Tibial artery (tissue), 4 donors: ENCODE measurements around the gene SPTY2D1.
A peak's percentile ranks its signal among the peaks of the same experiment; 100 is the strongest.
"Not testable (repeated sequence)": the region's sequence is repeated elsewhere in the genome, so short reads cannot be mapped to it uniquely, and the experiment has no call there.

Experiments used
- DNase-seq, 2 donors: peaks; one replicate each; pipeline ENCODE4 v3.0.0-alpha.2; 2019
- H3K27ac ChIP-seq, 2 donors: fragments of 200-600 bp; sonication (generic) in 1 of 2; 1 replicate in 1 of 2; 2 replicates in 1 of 2; pipeline ENCODE4 v1.5.1; 2018 to 2019; ENCODE audit warnings: mild to moderate bottlenecking in 1 of 2
- H3K27me3 ChIP-seq, 2 donors: fragments of 200-600 bp; sonication (generic) in 1 of 2; one replicate each; pipeline versions ENCODE4 v1.5.1 to v1.6.0; 2016 to 2019
- H3K36me3 ChIP-seq, 3 donors: fragments of 200-600 bp; sonication (generic) in 2 of 3; one replicate each; pipeline ENCODE4 v1.5.1; 2016 to 2019; ENCODE audit warnings: mild to moderate bottlenecking in 2 of 3
- H3K4me1 ChIP-seq, 4 donors: fragments of 200-600 bp; sonication (generic) in 2 of 4; 1 replicate in 3 of 4; 2 replicates in 1 of 4; pipeline ENCODE4 v1.5.1; 2016 to 2019
- H3K4me3 ChIP-seq, 2 donors: fragments of 200-600 bp; sonication (generic) in 1 of 2; 1 replicate in 1 of 2; 2 replicates in 1 of 2; pipeline ENCODE4 v1.5.1; 2018 to 2019; ENCODE audit warnings: mild to moderate bottlenecking in 2 of 2
- H3K9me3 ChIP-seq, 3 donors: fragments of 200-600 bp; sonication (generic) in 1 of 3; one replicate each; pipeline ENCODE4 v1.5.1; 2016 to 2019
- intact Hi-C: fragments of 100-400 bp; cut with DNase I; formaldehyde crosslinking; loops from one replicate; pipeline ENCODE4 v1.15.0; 2023; ENCODE audit warnings: low total_unique reads
- TF ChIP-seq, protein P1 (sequence below), 2 experiments: fragments of 200-600 bp in 1 of 2; fragments of 450-650 bp in 1 of 2; IDR thresholded peaks; one replicate each; pipeline ENCODE4 v1.5.1; 2017 to 2019; ENCODE audit warnings: antibody characterized with exemption in 2 of 2, mild to moderate bottlenecking in 1 of 2, moderate library complexity in 1 of 2

SPTY2D1 gene, protein sequence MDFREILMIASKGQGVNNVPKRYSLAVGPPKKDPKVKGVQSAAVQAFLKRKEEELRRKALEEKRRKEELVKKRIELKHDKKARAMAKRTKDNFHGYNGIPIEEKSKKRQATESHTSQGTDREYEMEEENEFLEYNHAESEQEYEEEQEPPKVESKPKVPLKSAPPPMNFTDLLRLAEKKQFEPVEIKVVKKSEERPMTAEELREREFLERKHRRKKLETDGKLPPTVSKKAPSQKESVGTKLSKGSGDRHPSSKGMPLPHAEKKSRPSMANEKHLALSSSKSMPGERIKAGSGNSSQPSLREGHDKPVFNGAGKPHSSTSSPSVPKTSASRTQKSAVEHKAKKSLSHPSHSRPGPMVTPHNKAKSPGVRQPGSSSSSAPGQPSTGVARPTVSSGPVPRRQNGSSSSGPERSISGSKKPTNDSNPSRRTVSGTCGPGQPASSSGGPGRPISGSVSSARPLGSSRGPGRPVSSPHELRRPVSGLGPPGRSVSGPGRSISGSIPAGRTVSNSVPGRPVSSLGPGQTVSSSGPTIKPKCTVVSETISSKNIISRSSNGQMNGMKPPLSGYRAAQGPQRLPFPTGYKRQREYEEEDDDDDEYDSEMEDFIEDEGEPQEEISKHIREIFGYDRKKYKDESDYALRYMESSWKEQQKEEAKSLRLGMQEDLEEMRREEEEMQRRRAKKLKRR

GRCh38 chr11:18634140-18635032 lies at the start of gene SPTY2D1:
Gene SPTY2D1, minus strand, starts transcription at chr11:18634342. Its CDS starts 85 bp downstream, at chr11:18634257.
- Histone ChIP-seq H3K27ac (peak within 1 kb of the TSS; percentile 95 to 98), H3K4me3 (peak within 1 kb of the TSS; percentile 75 to 96), H3K9me3 (no peaks in the 10 kb centered on the region), H3K4me1 (peaks cover 0 to 23% (median 16%) of the 10 kb centered on the region in 4 donors), H3K27me3 (no peaks in the 10 kb centered on the region), H3K36me3 (no peaks in the 10 kb centered on the region)
- intact Hi-C loops = loop anchor here (5.0 to 10.0 kb wide), 4 partner anchors 50 to 240 kb away; partner anchors contain the start of genes LDHA, TSG101 and UEVLD
- TF ChIP-seq, protein P1, sequence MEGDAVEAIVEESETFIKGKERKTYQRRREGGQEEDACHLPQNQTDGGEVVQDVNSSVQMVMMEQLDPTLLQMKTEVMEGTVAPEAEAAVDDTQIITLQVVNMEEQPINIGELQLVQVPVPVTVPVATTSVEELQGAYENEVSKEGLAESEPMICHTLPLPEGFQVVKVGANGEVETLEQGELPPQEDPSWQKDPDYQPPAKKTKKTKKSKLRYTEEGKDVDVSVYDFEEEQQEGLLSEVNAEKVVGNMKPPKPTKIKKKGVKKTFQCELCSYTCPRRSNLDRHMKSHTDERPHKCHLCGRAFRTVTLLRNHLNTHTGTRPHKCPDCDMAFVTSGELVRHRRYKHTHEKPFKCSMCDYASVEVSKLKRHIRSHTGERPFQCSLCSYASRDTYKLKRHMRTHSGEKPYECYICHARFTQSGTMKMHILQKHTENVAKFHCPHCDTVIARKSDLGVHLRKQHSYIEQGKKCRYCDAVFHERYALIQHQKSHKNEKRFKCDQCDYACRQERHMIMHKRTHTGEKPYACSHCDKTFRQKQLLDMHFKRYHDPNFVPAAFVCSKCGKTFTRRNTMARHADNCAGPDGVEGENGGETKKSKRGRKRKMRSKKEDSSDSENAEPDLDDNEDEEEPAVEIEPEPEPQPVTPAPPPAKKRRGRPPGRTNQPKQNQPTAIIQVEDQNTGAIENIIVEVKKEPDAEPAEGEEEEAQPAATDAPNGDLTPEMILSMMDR (IDR thresholded peaks at IDR 0.05) = peak in 1 of 2 experiments; percentile 7
- peak; percentile 100 for DNase-seq

DNA sequence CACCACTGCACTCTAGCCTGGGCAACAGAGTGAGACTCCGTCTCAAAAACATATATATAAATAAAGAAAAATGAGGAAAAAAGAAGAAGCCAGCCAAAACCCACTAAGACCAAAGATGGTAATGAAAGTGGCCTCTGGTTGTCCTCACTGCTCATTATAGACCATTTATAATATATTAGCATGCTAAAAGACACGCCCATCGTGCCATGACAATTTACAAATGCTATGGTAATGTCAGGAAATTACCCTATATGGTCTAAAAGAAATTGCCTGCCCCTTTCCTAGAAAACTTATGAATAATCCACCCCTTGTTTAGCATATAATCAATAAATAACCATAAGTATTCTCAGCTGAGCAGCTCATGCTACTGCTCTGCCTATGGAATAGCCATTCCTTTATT lies 48.3 kb upstream of the SPTY2D1 start:
- no peak overlapping the region for H3K27ac ChIP-seq
- no peak overlapping the region for H3K4me3 ChIP-seq
- TF ChIP-seq, protein P1 (IDR thresholded peaks at IDR 0.05) = no peak
- no peaks in the 10 kb centered on the region for H3K4me1 ChIP-seq
- H3K9me3 ChIP-seq = no peaks in the 10 kb centered on the region
- DNase-seq = no peak
- no peaks in the 10 kb centered on the region for H3K36me3 ChIP-seq
- no peaks in the 10 kb centered on the region for H3K27me3 ChIP-seq
- intact Hi-C loops = no loop called here

- H3K36me3 ChIP-seq, DNase-seq, H3K4me3 ChIP-seq, H3K27ac ChIP-seq, H3K27me3 ChIP-seq, H3K9me3 ChIP-seq, intact Hi-C loops, H3K4me1 ChIP-seq: not testable (repeated sequence)
These were observed 47.8 kb upstream of the SPTY2D1 start for GRCh38 chr11:18681949-18682348.

GRCh38 chr11:18677560-18677959 lies 43.4 kb upstream of the SPTY2D1 start:
- no peak for DNase-seq
- Histone ChIP-seq H3K36me3 (no peaks in the 10 kb centered on the region), H3K4me3 (no peak overlapping the region), H3K27ac (no peak overlapping the region), H3K9me3 (no peaks in the 10 kb centered on the region), H3K4me1 (no peaks in the 10 kb centered on the region), H3K27me3 (no peaks in the 10 kb centered on the region)
- intact Hi-C loops = no loop called here
- TF ChIP-seq, protein P1 (IDR thresholded peaks at IDR 0.05) = no peak

GRCh38 chr11:18676803-18677202 lies 42.7 kb upstream of the SPTY2D1 start:
- Histone ChIP-seq H3K36me3 (no peaks in the 10 kb centered on the region), H3K27me3 (no peaks in the 10 kb centered on the region), H3K4me3 (no peak overlapping the region), H3K4me1 (no peaks in the 10 kb centered on the region), H3K27ac (no peak overlapping the region), H3K9me3 (no peaks in the 10 kb centered on the region)
- TF ChIP-seq, protein P1 (IDR thresholded peaks at IDR 0.05) = no peak
- no peak for DNase-seq
- intact Hi-C loops = no loop called here

DNA sequence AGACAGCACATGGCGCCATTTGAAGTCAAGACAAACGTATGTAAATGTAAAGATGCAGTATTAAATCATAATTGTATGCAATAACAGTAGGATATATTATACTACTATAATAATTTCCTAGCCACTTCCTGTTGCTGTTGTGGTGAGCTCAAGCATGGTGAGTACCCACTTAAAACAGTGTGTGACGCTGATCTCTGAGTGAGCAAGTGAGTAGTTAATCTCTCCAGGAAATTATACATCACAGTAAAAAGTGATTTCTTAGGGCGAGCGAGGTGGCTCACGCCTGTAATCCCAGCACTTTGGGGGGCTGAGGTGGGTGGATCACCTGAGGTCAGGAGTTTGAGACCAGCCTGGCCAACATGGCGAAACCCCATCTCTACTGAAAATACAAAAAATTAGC lies 38.1 kb upstream of the SPTY2D1 start:
- DNase-seq, H3K4me1 ChIP-seq, H3K36me3 ChIP-seq, H3K4me3 ChIP-seq, H3K27me3 ChIP-seq, H3K27ac ChIP-seq, H3K9me3 ChIP-seq, intact Hi-C loops: not testable (repeated sequence)
